Thoracic aorta (tissue), 2 donors: ENCODE results near the gene TNNI3. TPM values are rescaled to one million over a fixed set of nuclear protein-coding genes. Genes with fewer than 3 reads are reported as not detected.

Experiments
- ATAC-seq: fragments of 150-250 bp; one replicate; pipeline ENCODE4 v1.8.0; 2017; ENCODE audit warnings: low read depth; ENCODE audit not compliant: insufficient number of reproducible peaks, low FRiP score
- DNase-seq: peaks from one replicate; pipeline ENCODE4 v3.0.0-alpha.2; 2020; ENCODE audit warnings: low spot score
- H3K27ac ChIP-seq, 2 donors: fragments of 200-600 bp; sonication (generic); 1 replicate in 1 of 2; 2 replicates in 1 of 2; pipeline ENCODE4 v1.5.1; 2016; ENCODE audit warnings: mild to moderate bottlenecking in 2 of 2, moderate library complexity in 2 of 2
- H3K27me3 ChIP-seq: fragments of 200-600 bp; sonication (generic); replicated peaks from 2 replicates; pipeline ENCODE4 v1.6.0; 2016; ENCODE audit warnings: mild to moderate bottlenecking; ENCODE audit not compliant: insufficient read depth
- H3K36me3 ChIP-seq: fragments of 200-600 bp; sonication (generic); one replicate; pipeline ENCODE4 v1.5.1; 2016
- H3K4me1 ChIP-seq, 2 donors: fragments of 200-600 bp; sonication (generic); 1 replicate in 1 of 2; 2 replicates in 1 of 2; pipeline versions ENCODE4 v1.5.1 to v1.6.0; 2016; ENCODE audit warnings: low read depth in 2 of 2, mild to moderate bottlenecking in 1 of 2; ENCODE audit not compliant: control insufficient read depth in 1 of 2
- H3K4me3 ChIP-seq: fragments of 200-600 bp; sonication (generic); 2 replicates; pipeline ENCODE4 v1.5.1; 2016; ENCODE audit warnings: mild to moderate bottlenecking
- H3K9me3 ChIP-seq: fragments of 200-600 bp; sonication (generic); 2 replicates; pipeline ENCODE4 v1.5.1; 2016
- total RNA-seq, 2 donors: library from RNA; depleted of rRNA; stranded (reverse); fragments of >200 nt; gene quantifications; one replicate each; pipeline versions ENCODE4 v1.1.0 to v1.2.3, GENCODE V29; 2016
- TF ChIP-seq, protein P1 (sequence below): fragments of 200-600 bp; sonication (generic); IDR thresholded peaks from one replicate; pipeline ENCODE4 v1.5.1; 2019; ENCODE audit warnings: antibody characterized with exemption

TNNI3 gene
- total RNA-seq, 2 donors from 2014 or later, result not detected

DNA sequence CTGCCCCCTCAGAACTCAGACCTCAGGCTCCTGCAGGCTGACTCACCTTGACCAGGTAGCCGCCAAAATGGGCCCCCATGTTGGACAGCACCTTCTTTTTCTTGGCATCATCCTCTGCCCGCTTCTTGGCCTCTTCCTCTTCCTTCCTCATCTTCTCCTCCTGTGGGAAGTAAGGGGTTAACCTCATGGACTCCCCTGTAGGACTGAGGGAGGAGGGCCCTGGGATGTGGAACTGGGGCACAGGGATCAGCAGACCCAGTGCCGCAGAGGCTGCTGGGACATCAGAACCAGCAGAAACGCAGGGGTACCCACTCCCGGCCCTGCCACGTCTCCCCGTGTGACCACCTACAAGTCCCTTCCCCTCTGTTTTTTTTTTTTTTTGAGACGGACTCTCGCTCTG lies 19.6 kb downstream of the TNNI3 start:
- TF ChIP-seq, protein P1, sequence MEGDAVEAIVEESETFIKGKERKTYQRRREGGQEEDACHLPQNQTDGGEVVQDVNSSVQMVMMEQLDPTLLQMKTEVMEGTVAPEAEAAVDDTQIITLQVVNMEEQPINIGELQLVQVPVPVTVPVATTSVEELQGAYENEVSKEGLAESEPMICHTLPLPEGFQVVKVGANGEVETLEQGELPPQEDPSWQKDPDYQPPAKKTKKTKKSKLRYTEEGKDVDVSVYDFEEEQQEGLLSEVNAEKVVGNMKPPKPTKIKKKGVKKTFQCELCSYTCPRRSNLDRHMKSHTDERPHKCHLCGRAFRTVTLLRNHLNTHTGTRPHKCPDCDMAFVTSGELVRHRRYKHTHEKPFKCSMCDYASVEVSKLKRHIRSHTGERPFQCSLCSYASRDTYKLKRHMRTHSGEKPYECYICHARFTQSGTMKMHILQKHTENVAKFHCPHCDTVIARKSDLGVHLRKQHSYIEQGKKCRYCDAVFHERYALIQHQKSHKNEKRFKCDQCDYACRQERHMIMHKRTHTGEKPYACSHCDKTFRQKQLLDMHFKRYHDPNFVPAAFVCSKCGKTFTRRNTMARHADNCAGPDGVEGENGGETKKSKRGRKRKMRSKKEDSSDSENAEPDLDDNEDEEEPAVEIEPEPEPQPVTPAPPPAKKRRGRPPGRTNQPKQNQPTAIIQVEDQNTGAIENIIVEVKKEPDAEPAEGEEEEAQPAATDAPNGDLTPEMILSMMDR, result no peak
- Histone ChIP-seq H3K27ac (no peak overlapping the region), H3K27me3 (no peaks in the 10 kb centered on the region), H3K4me3 (no peak overlapping the region), H3K4me1 (no peaks in the 10 kb centered on the region), H3K9me3 (no peaks in the 10 kb centered on the region), H3K36me3 (no peaks in the 10 kb centered on the region)
- DNase-seq (no peak), ATAC-seq (no peak)

DNA sequence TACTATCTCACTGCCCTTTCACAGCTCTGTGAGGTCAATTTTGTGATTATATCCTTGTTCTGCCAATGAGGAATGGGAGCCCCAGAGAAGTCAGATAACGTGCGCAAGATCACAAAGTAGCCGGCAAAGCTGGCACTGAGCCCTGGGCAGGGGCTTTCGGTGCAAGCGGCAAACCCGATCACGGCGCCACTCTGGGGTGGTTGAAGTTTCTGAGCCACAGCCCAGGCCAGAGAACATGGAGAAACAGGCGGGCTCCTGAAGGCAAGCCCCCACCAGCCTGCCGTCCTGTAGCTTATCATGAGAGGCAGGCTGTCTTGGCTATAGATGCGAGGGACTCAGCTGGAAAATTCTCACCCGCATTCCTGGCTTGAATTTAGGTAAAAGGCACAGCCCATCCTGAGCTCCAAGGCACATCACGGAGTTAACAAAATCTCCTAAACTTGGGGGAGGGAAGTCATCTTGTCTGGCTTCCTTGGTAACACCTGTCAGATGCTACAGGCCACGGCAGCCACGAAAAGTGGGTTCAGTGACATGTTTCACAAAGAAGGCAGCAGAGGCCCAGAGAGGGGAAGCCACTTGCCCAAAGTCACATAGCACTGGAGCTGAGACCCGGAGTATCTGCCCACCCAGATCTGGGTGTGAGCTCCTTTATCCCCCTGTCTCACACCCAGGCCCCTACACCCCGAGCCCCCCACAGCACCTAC lies 21.0 kb downstream of the TNNI3 start:
- H3K4me3 ChIP-seq, result no peak overlapping the region
- TF ChIP-seq, protein P1, result no peak
- DNase-seq (no peak), ATAC-seq (no peak)
- H3K27me3 ChIP-seq, result no peaks in the 10 kb centered on the region
- no peaks in the 10 kb centered on the region for H3K36me3 ChIP-seq
- H3K27ac ChIP-seq, result no peak overlapping the region
- H3K9me3 ChIP-seq, result no peaks in the 10 kb centered on the region
- H3K4me1 ChIP-seq, result no peaks in the 10 kb centered on the region

DNA sequence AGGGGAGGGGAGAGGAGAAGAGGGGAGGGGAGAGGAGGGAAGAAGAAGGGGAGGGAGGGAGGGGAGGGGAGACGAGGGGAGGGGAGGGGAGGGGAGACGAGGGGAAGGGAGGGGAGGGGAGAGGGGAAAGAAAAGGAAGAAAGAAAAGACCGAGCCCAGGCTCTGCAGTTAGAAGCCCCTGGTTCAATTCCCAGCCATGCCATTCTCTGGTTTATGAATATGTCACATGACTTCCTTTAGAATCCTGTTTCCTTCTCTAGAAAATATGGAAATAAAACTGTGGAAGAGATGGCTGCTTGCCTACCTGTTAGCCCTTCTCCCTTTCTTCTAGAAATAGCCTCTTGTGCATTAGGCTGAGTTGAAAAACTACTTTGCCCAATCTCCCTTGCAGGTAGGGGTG lies 22.8 kb downstream of the TNNI3 start:
- Histone ChIP-seq H3K9me3 (no peaks in the 10 kb centered on the region), H3K4me1 (no peaks in the 10 kb centered on the region), H3K27ac (no peak overlapping the region), H3K36me3 (no peaks in the 10 kb centered on the region), H3K27me3 (no peaks in the 10 kb centered on the region), H3K4me3 (no peak overlapping the region)
- TF ChIP-seq, protein P1, result no peak
- DNase-seq (no peak), ATAC-seq (no peak)

DNA sequence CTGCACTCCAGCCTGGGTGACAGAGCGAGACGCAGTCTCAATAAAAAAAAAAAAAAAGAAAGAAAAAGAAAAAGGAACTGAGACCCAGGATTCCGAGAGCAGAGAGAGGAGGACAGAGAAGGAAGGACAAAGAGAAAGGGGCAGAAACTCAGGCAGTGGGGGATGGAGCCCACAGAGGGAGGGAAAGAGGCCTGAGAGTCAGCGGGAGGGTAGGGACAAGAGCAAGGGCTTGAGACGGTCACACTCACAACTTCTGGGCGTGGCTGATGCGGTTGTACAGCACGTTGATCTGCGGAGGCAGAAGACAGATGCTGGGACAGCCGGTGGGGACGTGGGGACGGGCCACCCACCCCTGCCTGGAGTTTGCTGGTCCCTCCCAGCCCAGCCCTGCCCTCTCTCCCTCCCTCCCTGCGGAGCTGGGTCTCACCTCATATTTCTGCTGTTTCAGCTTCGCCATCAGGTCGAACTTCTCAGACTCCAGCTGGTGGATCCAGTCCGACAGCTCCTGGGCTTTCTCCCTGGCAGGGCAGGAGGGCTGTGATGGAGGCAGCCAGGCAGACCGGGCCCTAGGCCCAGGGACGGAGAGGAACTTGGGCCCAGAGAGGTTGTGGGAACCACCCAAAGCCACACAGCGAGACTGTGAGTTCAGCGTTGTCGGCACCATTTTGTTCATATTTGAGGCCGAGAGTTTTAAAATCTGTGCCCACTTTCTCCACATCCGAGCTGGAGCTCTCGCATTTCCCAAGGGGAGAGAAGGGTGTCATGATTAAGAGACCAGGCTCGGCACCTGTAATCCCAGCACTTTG lies 23.7 kb downstream of the TNNI3 start:
- Histone ChIP-seq H3K4me3 (no peak overlapping the region), H3K36me3 (no peaks in the 10 kb centered on the region), H3K4me1 (no peaks in the 10 kb centered on the region), H3K27ac (no peak overlapping the region), H3K9me3 (no peaks in the 10 kb centered on the region), H3K27me3 (no peaks in the 10 kb centered on the region)
- DNase-seq (no peak), ATAC-seq (no peak)
- TF ChIP-seq, protein P1, result no peak

DNA sequence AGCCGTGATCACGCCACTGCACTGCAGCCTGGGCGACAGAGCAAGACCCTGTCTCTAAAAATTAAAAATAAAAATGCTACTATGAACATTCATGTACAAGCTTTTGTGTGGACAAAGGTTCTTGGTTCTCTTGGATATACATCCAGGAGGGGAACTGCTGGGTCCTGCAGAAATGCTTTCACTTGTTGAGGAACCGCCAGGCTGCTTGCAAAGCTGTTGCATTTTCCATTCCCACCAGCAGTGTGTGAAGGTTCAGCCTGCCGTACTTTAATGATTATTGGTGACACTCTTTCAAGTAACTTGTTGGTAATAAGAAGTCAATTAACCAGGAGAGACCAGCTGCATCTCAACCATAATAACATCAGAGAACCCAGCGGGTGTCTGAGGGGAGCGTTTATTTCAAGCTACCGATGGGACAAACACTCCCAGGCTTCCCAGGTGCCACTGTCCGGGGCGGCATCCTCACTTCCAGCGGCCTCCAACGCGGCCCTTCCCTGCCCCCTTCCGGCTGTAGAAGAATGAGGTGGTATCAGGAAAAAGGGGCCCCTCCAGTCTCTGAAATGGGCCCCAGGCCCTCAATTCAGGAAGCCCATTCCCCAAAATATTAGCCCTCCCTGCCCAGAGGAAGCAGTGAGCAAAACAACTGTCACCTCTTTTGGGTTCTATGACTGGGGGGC lies 24.9 kb downstream of the TNNI3 start:
- no peak for ATAC-seq
- Histone ChIP-seq H3K4me1 (no peaks in the 10 kb centered on the region), H3K27ac (no peak overlapping the region), H3K36me3 (no peaks in the 10 kb centered on the region), H3K4me3 (no peak overlapping the region), H3K27me3 (no peaks in the 10 kb centered on the region), H3K9me3 (no peaks in the 10 kb centered on the region)
- DNase-seq, result no peak
- TF ChIP-seq, protein P1, result no peak
